AG09309 (cell line): ENCODE measurements around the gene CADM1.

Experiments used
- DNase-seq: peaks from one replicate; pipeline ENCODE4 v3.0.0-alpha.2; 2010; ENCODE audit warnings: low read depth
- H3K4me3 ChIP-seq: 2 replicates; pipeline ENCODE4 v1.5.1; 2011; ENCODE audit warnings: mild to moderate bottlenecking, low read depth, low read length, moderate library complexity; ENCODE audit not compliant: control insufficient read depth
- CTCF ChIP-seq: IDR thresholded peaks from 2 replicates; pipeline ENCODE4 v1.5.1; 2011; ENCODE audit warnings: mild to moderate bottlenecking, low read depth, low read length, inconsistent platforms; ENCODE audit not compliant: insufficient read depth, control insufficient read depth; ENCODE audit errors: missing control alignments

Gene CADM1

GRCh38 chr11:115418626-115419025 lies 85.6 kb downstream of the CADM1 start:
- H3K4me3 ChIP-seq: no peak overlapping the region
- TF ChIP-seq CTCF: no peak
- no peak for DNase-seq

GRCh38 chr11:115418081-115418480 lies 86.1 kb downstream of the CADM1 start:
- H3K4me3 ChIP-seq: no peak overlapping the region
- no peak for TF ChIP-seq CTCF
- no peak for DNase-seq

DNA sequence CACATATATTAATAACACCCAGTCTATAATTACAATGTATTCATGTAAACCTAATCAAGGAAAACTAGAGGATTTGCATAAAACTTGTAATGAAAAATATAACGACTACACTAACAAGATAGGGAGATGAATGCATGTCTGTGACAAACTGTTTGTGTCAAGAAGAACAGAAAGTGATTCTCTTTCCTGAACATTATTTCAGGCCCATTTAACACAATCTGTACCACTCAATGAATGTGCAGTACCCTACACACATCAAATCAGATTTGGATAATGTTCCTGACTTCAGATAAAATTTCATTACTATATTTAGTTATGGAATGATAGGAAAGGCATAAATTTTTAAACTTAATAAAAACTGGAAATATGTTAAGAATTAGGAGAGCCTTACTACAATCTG lies 93.1 kb downstream of the CADM1 start:
- no peak overlapping the region for H3K4me3 ChIP-seq
- no peak for DNase-seq
- TF ChIP-seq CTCF: no peak

DNA sequence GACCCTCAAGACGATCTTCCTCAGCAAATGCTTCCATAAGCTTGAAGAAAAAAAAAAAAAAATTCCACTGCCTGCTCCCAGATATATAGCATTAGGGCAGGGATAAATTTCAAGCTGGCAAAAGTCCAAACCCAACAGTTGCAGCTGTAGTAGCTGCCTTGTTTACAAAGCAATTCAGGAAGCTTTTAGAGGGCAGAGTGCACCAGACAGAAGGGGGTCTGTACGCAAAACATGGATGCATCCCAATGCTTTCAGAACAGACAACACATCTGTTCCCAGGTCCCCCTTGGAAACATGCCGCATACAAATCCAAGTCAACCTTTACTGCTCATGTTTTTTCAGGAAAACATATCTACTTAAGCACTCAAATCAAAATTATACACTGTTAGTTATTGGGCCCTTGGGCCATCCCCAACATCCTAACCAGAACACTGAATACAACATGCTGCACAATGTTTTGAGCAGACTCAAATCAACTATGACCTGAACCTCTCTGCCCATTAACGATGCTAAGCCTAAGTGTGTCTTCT lies 94.5 kb downstream of the CADM1 start:
- H3K4me3 ChIP-seq: no peak overlapping the region
- TF ChIP-seq CTCF: no peak
- no peak for DNase-seq

DNA sequence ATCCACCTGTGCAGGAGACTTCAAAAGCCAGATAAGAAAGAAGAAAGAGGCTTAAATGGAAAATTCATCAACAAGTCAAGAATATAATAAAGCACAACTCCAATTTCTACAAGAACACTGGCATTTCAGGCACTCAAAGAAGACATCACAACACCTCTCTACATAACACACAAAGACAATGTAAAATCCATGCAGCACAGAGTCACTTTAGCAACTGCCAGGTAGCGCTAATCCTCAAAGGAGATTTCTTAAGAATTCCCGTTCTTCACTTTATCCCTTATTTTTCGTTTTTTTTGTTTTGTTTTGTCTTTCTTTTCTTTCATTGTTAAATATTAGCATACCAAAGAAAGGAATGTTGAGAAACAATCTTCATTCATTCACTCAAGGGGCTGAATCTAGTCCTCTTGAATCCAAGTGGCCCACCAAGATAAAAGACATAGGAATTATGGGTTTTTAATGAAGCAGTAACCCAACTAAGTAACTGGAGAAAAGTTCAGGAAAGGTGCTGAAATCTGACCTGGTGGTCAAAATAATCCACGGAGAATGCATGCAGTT lies 95.0 kb downstream of the CADM1 start:
- H3K4me3 ChIP-seq: no peak overlapping the region
- DNase-seq: no peak
- no peak for TF ChIP-seq CTCF

- no peak overlapping the region for H3K4me3 ChIP-seq
- peak; percentile 5 for DNase-seq
- TF ChIP-seq CTCF: no peak
Measured at GRCh38 chr11:115408036-115408921, 95.9 kb downstream of the CADM1 start.

GRCh38 chr11:115407496-115407895 lies 96.7 kb downstream of the CADM1 start:
- no peak for TF ChIP-seq CTCF
- no peak overlapping the region for H3K4me3 ChIP-seq
- no peak for DNase-seq
